Astrocyte (in vitro differentiated cells and primary cell): Measurements from ENCODE around the gene CPNE1.

Experiments
- CTCF ChIP-seq: IDR thresholded peaks from 2 replicates; pipeline ENCODE4 v1.5.1; 2011; ENCODE audit warnings: low read depth, mild to moderate bottlenecking, inconsistent platforms, low read length, moderate library complexity; ENCODE audit not compliant: insufficient read depth
- EZH2 ChIP-seq: IDR thresholded peaks from 2 replicates; pipeline ENCODE4 v1.6.1; 2012; ENCODE audit warnings: mild to moderate bottlenecking, low read length, inconsistent platforms; ENCODE audit not compliant: insufficient read depth

GRCh38 chr20:35595901-35596300 is 68.8 kb downstream of the CPNE1 start:
- no peak for TF ChIP-seq EZH2
- TF ChIP-seq CTCF = no peak
